Uterus (tissue), 4 donors: ENCODE data around the gene EIF2B4. TPM values are rescaled to one million over a fixed set of nuclear protein-coding genes. Genes with fewer than 3 reads are reported as not detected.
A peak's percentile ranks its signal among the peaks of the same experiment; 100 is the strongest.

Experiments used
- DNase-seq, 2 donors: peaks; one replicate each; pipeline ENCODE4 v3.0.0-alpha.2; 2019 to 2020
- H3K27ac ChIP-seq, 2 donors: fragments of 200-600 bp; sonication (generic); 1 replicate in 1 of 2; 2 replicates in 1 of 2; pipeline ENCODE4 v1.5.1; 2016 to 2018
- H3K27me3 ChIP-seq, 2 donors: fragments of 200-600 bp; sonication (generic); one replicate each; pipeline ENCODE4 v1.5.1; 2018 to 2019; ENCODE audit warnings: control low read depth in 1 of 2
- H3K36me3 ChIP-seq, 2 donors: fragments of 200-600 bp; sonication (generic); one replicate each; pipeline ENCODE4 v1.5.1; 2019; ENCODE audit warnings: control low read depth in 1 of 2
- H3K4me1 ChIP-seq, 2 donors: fragments of 200-600 bp; sonication (generic); one replicate each; pipeline ENCODE4 v1.5.1; 2018 to 2019; ENCODE audit warnings: control low read depth in 1 of 2
- H3K4me3 ChIP-seq, 2 donors: fragments of 200-600 bp; sonication (generic); 1 replicate in 1 of 2; 2 replicates in 1 of 2; pipeline ENCODE4 v1.5.1; 2018 to 2019; ENCODE audit warnings: mild to moderate bottlenecking in 1 of 2
- H3K9me3 ChIP-seq, 2 donors: fragments of 200-600 bp; sonication (generic); one replicate each; pipeline ENCODE4 v1.5.1; 2019; ENCODE audit warnings: control low read depth in 1 of 2
- POLR2A ChIP-seq, 2 donors: fragments of 450-650 bp; IDR thresholded peaks; one replicate each; pipeline ENCODE4 v1.6.1; 2016; ENCODE audit warnings: antibody characterized with exemption in 2 of 2, mild to moderate bottlenecking in 1 of 2, moderate library complexity in 1 of 2
- intact Hi-C: fragments of 100-400 bp; cut with DNase I; formaldehyde crosslinking; loops from one replicate; pipeline ENCODE4 v1.15.1; 2023; ENCODE audit warnings: low total_unique reads
- total RNA-seq, 4 donors: library from RNA; depleted of rRNA in 3 of 4; stranded (reverse); fragments of >200 nt in 3 of 4; gene quantifications; one replicate each; pipeline versions ENCODE4 v1.1.0 to v1.2.4, GENCODE V29; 2014 to 2023
- TF ChIP-seq, protein P1 (sequence below), 4 experiments: fragments of 200-600 bp in 2 of 4; fragments of 450-650 bp in 2 of 4; sonication (generic) in 2 of 4; IDR thresholded peaks; one replicate each; pipeline ENCODE4 v1.5.1; 2016 to 2019; ENCODE audit warnings: antibody characterized with exemption in 4 of 4, mild to moderate bottlenecking in 2 of 4, moderate library complexity in 1 of 4
- donor health status: DM: yes; HTN: yes; CAD: no.

Gene EIF2B4
- total RNA-seq, 4 donors from 2014 or later, result 7.9 to 51.7 (median 13.8) TPM

DNA sequence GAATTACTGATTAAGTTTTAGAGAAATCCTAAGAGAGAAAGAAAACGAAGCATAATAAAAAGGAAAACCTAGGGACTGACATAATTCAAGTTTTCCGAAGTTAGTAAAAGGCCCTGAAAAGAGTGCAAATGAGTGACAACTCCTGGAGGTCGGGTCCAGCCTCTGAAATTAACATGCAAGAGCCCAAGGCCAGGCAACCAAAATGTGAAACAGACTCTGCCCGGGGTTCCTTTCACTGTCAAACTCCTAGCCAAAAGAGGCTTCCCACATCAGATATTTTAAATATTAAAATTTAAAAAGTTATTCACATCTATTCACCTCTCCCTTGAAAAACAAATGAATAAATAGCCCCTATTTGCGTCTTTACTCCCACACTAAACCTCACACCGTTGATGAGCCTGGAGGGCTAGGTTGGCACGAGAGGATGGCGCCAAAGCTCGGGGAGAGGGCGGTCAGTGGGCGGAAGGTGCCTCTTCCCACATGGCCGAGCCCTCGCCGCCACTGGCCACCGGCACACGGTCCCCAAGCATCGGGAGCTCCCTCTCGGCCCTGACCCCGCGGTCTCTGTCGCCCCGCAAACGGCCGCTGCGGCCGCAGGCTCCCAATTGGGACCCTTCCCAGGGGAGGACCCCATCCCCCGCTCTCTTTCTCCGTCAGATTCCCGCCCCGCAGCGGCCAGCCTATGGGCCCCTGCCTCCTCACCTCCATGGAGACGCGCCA lies 38.6 kb upstream of the EIF2B4 start:
- DNase-seq, result no peak
- TF ChIP-seq, protein P1, sequence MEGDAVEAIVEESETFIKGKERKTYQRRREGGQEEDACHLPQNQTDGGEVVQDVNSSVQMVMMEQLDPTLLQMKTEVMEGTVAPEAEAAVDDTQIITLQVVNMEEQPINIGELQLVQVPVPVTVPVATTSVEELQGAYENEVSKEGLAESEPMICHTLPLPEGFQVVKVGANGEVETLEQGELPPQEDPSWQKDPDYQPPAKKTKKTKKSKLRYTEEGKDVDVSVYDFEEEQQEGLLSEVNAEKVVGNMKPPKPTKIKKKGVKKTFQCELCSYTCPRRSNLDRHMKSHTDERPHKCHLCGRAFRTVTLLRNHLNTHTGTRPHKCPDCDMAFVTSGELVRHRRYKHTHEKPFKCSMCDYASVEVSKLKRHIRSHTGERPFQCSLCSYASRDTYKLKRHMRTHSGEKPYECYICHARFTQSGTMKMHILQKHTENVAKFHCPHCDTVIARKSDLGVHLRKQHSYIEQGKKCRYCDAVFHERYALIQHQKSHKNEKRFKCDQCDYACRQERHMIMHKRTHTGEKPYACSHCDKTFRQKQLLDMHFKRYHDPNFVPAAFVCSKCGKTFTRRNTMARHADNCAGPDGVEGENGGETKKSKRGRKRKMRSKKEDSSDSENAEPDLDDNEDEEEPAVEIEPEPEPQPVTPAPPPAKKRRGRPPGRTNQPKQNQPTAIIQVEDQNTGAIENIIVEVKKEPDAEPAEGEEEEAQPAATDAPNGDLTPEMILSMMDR (IDR thresholded peaks at IDR 0.05), result no peak
- no peak for TF ChIP-seq POLR2A (IDR thresholded peaks at IDR 0.05)
- intact Hi-C loops, result no loop called here

DNA sequence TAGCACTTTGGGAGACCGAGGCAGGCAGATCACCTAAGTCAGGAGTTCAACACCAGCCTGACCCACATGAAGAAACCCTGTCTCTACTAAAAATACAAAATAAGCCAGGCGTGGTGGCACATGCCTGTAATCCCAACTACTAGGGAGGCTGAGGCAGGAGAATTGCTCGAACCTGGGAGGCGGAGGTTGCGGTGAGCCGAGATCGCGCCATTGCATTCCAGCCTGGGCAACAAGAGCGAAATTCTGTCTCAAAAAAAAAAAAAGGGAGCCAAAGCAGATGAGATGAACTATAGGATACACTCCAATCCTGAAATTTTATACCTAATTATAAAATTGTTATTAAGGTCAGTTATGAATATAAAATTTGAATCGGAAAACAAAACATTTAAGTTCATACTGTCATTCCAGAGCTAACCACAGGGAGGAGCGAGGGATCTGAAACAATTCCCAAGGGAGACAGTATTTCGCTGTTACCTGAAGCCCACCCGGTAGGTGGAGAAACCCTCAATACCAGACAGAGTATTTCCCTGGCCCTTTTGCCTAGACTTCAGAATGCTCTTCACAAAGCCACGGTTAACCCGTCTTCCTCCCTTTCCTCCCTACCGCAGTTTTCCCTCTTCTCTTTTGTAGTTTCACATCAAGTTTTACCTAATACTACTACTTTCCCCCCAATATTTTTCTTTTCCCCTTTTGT lies 37.8 kb upstream of the EIF2B4 start:
- Histone ChIP-seq H3K9me3 (no peaks in the 10 kb centered on the region), H3K27me3 (no peaks in the 10 kb centered on the region), H3K4me1 (peaks cover 6 to 9% of the 10 kb centered on the region in 2 donors), H3K27ac (peak overlapping the region in 1 of 2 donors; percentile 77), H3K36me3 (no peaks in the 10 kb centered on the region), H3K4me3 (peak overlapping the region in 1 of 2 donors; percentile 95)
- intact Hi-C loops, result no loop called here
- no peak for DNase-seq
- no peak for TF ChIP-seq POLR2A (IDR thresholded peaks at IDR 0.05)
- TF ChIP-seq, protein P1 (IDR thresholded peaks at IDR 0.05), result peak; percentile 4 to 32 (median 22)

More for the DNA sequence above, 38.6 kb upstream of the EIF2B4 start:
- H3K9me3 ChIP-seq, result no peaks in the 10 kb centered on the region
- H3K4me1 ChIP-seq, result peaks cover 6 to 9% of the 10 kb centered on the region in 2 donors
- no peaks in the 10 kb centered on the region for H3K36me3 ChIP-seq
- peak overlapping the region; percentile 86 to 95 for H3K4me3 ChIP-seq
- H3K27me3 ChIP-seq, result no peaks in the 10 kb centered on the region
- H3K27ac ChIP-seq, result peak overlapping the region; percentile 77 to 83

DNA sequence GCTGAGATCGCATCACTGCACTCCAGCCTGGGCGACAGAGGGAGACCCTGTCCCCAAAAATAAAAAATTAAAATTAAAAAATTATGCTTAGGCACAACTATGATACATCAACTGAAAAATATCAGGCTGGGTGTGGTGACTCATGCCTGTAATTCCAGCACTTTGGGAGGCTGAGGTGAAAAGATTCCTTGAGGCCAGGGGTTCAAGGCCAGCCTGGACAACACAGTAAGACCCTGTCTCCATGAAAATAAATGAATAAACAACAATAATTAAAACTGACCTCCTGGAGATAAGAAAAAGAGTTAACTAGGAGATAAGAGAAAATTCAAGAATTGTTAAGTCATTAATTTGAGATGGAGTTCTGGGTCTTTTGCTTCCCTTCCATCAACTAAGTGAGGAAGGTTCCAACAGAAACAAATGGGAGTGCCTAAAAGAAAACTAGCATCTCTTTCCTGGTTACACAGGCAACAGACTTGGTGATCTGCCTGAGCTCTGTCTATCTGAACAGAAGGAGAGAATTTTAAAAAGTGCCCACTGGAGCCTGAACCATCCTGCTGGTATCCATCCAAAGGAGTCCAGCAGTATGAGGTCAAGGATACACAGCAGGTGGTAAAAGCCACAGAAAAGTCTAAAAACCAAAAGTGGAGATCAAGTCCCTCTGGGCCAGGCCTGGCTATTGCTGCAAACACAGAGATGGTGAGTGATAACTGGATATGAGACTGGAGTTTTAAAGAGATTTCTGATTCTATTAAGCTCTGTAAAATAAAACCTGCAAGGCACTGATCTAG lies 30.4 kb upstream of the EIF2B4 start:
- no peak for TF ChIP-seq POLR2A (IDR thresholded peaks at IDR 0.05)
- TF ChIP-seq, protein P1 (IDR thresholded peaks at IDR 0.05), result no peak
- no peaks in the 10 kb centered on the region for H3K4me1 ChIP-seq
- no peaks in the 10 kb centered on the region for H3K36me3 ChIP-seq
- H3K4me3 ChIP-seq, result no peak overlapping the region
- no peaks in the 10 kb centered on the region for H3K27me3 ChIP-seq
- H3K27ac ChIP-seq, result no peak overlapping the region
- intact Hi-C loops, result no loop called here
- H3K9me3 ChIP-seq, result no peaks in the 10 kb centered on the region
- DNase-seq, result no peak

DNA sequence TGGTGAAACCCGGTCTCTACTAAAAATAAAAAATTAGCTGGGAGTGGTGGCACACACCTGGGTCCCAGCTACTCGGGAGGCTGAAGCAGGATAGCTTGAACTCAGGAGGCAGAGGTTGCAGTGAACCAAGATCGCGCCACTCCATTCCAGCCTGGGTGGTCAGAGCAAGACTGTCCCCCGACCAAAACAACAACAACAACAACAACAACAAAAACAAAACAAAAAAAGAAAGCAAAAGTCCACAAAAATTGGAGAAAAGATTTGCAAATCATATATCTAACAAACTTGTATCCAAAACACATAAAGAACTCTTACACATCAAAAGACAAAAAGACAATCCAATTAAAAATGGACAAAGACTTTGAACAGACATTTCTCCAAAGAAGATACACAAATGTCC lies 28.8 kb upstream of the EIF2B4 start:
- intact Hi-C loops, result no loop called here
- no peaks in the 10 kb centered on the region for H3K9me3 ChIP-seq
- H3K36me3 ChIP-seq, result no peaks in the 10 kb centered on the region
- no peaks in the 10 kb centered on the region for H3K27me3 ChIP-seq
- TF ChIP-seq POLR2A (IDR thresholded peaks at IDR 0.05), result no peak
- TF ChIP-seq, protein P1 (IDR thresholded peaks at IDR 0.05), result no peak
- DNase-seq, result no peak
- H3K4me1 ChIP-seq, result no peaks in the 10 kb centered on the region
- no peak overlapping the region for H3K27ac ChIP-seq
- no peak overlapping the region for H3K4me3 ChIP-seq
